ENCODE data around the gene PIBF1. TPM values are rescaled to one million over a fixed set of nuclear protein-coding genes. Genes with fewer than 3 reads are reported as not detected.

The PIBF1 gene
- total RNA-seq, 6 experiments from 2014 or later = 5.3 to 10.9 (median 7.8) TPM

GRCh38 chr13:72751220-72751619 is 30.7 kb upstream of the PIBF1 start:
- Histone ChIP-seq H3K27me3 (no peaks in the 10 kb centered on the region), H3K27ac (no peak overlapping the region), H3K4me3 (no peak overlapping the region), H3K9me3 (no peaks in the 10 kb centered on the region), H3K36me3 (peaks cover 0 to 23% (median 13%) of the 10 kb centered on the region in 4 donors), H3K4me1 (no peaks in the 10 kb centered on the region)
- intact Hi-C loops (cut with DNase I) = no loop called here
- ATAC-seq (no peak), DNase-seq (no peak)
- TF ChIP-seq POLR2A (IDR thresholded peaks at IDR 0.05) (no peak), CTCF (IDR thresholded peaks at IDR 0.05) (no peak)

GRCh38 chr13:72754111-72754510 is 27.8 kb upstream of the PIBF1 start:
- Histone ChIP-seq H3K27me3 (no peaks in the 10 kb centered on the region), H3K27ac (no peak overlapping the region), H3K36me3 (peaks cover 0 to 34% (median 15%) of the 10 kb centered on the region in 4 donors), H3K4me1 (no peaks in the 10 kb centered on the region), H3K4me3 (no peak overlapping the region), H3K9me3 (no peaks in the 10 kb centered on the region)
- WGBS (ENCODE audit: insufficient coverage, low coverage, low lambda C conversion rate, missing lambda C conversion rate) = 95% methylated on average over 4 of the region's 6 CpGs
- intact Hi-C loops (cut with DNase I) = no loop called here
- ATAC-seq (no peak), DNase-seq (no peak)
- TF ChIP-seq CTCF (IDR thresholded peaks at IDR 0.05) (no peak), POLR2A (IDR thresholded peaks at IDR 0.05) (no peak)

GRCh38 chr13:72757792-72758535 is 24.0 kb upstream of the PIBF1 start:
- DNase-seq = no peak
- no peak for ATAC-seq
- intact Hi-C loops (cut with DNase I) = no loop called here
- Histone ChIP-seq H3K36me3 (peaks cover 7 to 73% (median 44%) of the 10 kb centered on the region in 4 donors), H3K27ac (no peak overlapping the region), H3K27me3 (no peaks in the 10 kb centered on the region), H3K4me3 (no peak overlapping the region), H3K9me3 (no peaks in the 10 kb centered on the region), H3K4me1 (no peaks in the 10 kb centered on the region)
- WGBS (ENCODE audit: insufficient coverage, low coverage, low lambda C conversion rate, missing lambda C conversion rate) = 73% methylated on average over 4 of the region's 4 CpGs
- no peak for TF ChIP-seq POLR2A (IDR thresholded peaks at IDR 0.05)
- no peak for TF ChIP-seq CTCF (IDR thresholded peaks at IDR 0.05)

DNA sequence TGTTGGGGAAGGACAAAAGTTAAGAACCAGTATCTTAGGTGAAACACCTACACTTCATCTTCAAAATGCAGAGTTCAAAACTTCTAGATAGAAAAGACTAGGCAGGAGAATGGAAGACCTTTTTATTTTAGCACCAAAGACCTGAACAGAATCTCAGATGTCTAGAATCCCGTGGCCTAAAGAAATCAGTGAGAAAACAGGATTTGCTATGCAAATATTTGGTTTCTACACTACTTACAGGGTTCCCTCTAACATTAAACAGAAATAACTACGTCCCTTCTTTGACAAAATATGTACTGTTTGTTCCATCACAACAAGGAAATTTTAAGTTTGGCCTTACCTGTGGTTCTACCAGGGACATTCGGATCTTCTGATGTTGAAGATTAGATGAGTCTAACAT is 21.7 kb upstream of the PIBF1 start:
- intact Hi-C loops (cut with DNase I) = no loop called here
- Histone ChIP-seq H3K27me3 (no peaks in the 10 kb centered on the region), H3K36me3 (peaks cover 7 to 91% (median 51%) of the 10 kb centered on the region in 4 donors), H3K4me3 (no peak overlapping the region), H3K9me3 (no peaks in the 10 kb centered on the region), H3K4me1 (no peaks in the 10 kb centered on the region), H3K27ac (no peak overlapping the region)
- TF ChIP-seq CTCF (IDR thresholded peaks at IDR 0.05) (no peak), POLR2A (IDR thresholded peaks at IDR 0.05) (no peak)
- DNase-seq = no peak
- whole genome bisulfite sequencing (ENCODE audit: insufficient coverage, low coverage, low lambda C conversion rate, missing lambda C conversion rate) = 91% methylated on average over 3 of the region's 3 CpGs
- ATAC-seq = no peak
